Keratinocyte (primary cell): ENCODE measurements around the gene ZFP14. TPM values are rescaled to one million over a fixed set of nuclear protein-coding genes. Genes with fewer than 3 reads are reported as not detected.

Source experiments
- DNase-seq: peaks from one replicate; pipeline ENCODE4 v3.0.0-alpha.2; 2011; ENCODE audit warnings: low read depth, missing footprints, low spot score
- FAIRE-seq: peaks from 2 replicates; lab custom pipeline; 2011; peaks lifted over from hg19 to GRCh38; lab: Jason Lieb, UNC
- H2AFZ ChIP-seq: 2 replicates; pipeline ENCODE4 v1.6.0; 2012; ENCODE audit warnings: low read length, control low read depth, inconsistent platforms; ENCODE audit not compliant: control insufficient read depth
- H3K27ac ChIP-seq: 2 replicates; pipeline ENCODE4 v1.5.1; 2011; ENCODE audit warnings: low read length; ENCODE audit not compliant: control insufficient read depth, insufficient read depth
- H3K27me3 ChIP-seq: 3 replicates; pipeline ENCODE4 v1.6.0; 2011; ENCODE audit warnings: low read length; ENCODE audit not compliant: control insufficient read depth, insufficient read depth; ENCODE audit errors: extremely low read depth
- H3K36me3 ChIP-seq, 2 experiments: 2 replicates in 1 of 2; 3 replicates in 1 of 2; pipeline ENCODE4 v1.5.1; 2011; ENCODE audit warnings: low read length in 2 of 2, mild to moderate bottlenecking in 1 of 2; ENCODE audit not compliant: control insufficient read depth in 2 of 2, insufficient read depth in 2 of 2; ENCODE audit errors: extremely low read depth in 1 of 2
- H3K4me1 ChIP-seq: 3 replicates; pipeline ENCODE4 v1.5.1; 2011; ENCODE audit warnings: low read length; ENCODE audit not compliant: control insufficient read depth, insufficient read depth; ENCODE audit errors: extremely low read depth
- H3K4me2 ChIP-seq: 3 replicates; pipeline ENCODE4 v1.6.0; 2011; ENCODE audit warnings: low read depth, low read length; ENCODE audit not compliant: control insufficient read depth, insufficient read depth; ENCODE audit errors: extremely low read depth
- H3K4me3 ChIP-seq, 3 experiments: fragments of 200-600 bp in 1 of 3; sonication (generic) in 1 of 3; 2 replicates in 2 of 3; 3 replicates in 1 of 3; pipeline ENCODE4 v1.5.1; 2011 to 2016; ENCODE audit warnings: low read length in 3 of 3, mild to moderate bottlenecking in 3 of 3, control low read depth in 2 of 3, inconsistent platforms in 1 of 3, low read depth in 1 of 3, mixed read lengths in 1 of 3, mixed run types in 1 of 3, moderate library complexity in 1 of 3; ENCODE audit not compliant: control insufficient read depth in 2 of 3, insufficient read depth in 2 of 3; ENCODE audit errors: extremely low read depth in 1 of 3
- H3K79me2 ChIP-seq: 2 replicates; pipeline ENCODE4 v1.6.0; 2012; ENCODE audit warnings: low read length; ENCODE audit not compliant: control insufficient read depth, insufficient read depth
- H3K9ac ChIP-seq: 3 replicates; pipeline ENCODE4 v1.6.0; 2011; ENCODE audit warnings: low read length; ENCODE audit not compliant: control insufficient read depth, insufficient read depth; ENCODE audit errors: extremely low read depth
- H3K9me1 ChIP-seq: 3 replicates; pipeline ENCODE4 v1.6.0; 2011; ENCODE audit warnings: low read length; ENCODE audit not compliant: control insufficient read depth, insufficient read depth; ENCODE audit errors: extremely low read depth
- H3K9me3 ChIP-seq: 2 replicates; pipeline ENCODE4 v1.5.1; 2012; ENCODE audit warnings: low read depth, low read length; ENCODE audit not compliant: control insufficient read depth
- H4K20me1 ChIP-seq: 3 replicates; pipeline ENCODE4 v1.6.0; 2011; ENCODE audit warnings: low read length; ENCODE audit not compliant: control insufficient read depth, insufficient read depth; ENCODE audit errors: extremely low read depth
- EZH2 ChIP-seq: IDR thresholded peaks from one replicate; pipeline ENCODE4 v1.6.1; 2012; ENCODE audit warnings: inconsistent platforms, mild to moderate bottlenecking, low read length, moderate library complexity
- dilution Hi-C: fragments of 300-500 bp; cut with MboI; formaldehyde crosslinking; loops from one replicate; pipeline ENCODE4 v1.7.0; 2020; ENCODE audit warnings: low sequenced_read_pairs; ENCODE audit not compliant: extremely low pct_ligation_motif_present
- polyA minus RNA-seq, 3 experiments: library from RNA; depleted of rRNA, polyadenylated mRNA; stranded (reverse); fragments of >200 nt; gene quantifications; 1 replicate in 1 of 3; 2 replicates in 1 of 3; 3 replicates in 1 of 3; pipeline ENCODE4 v1.2.3, GENCODE V29; 2011
- polyA plus RNA-seq, 5 experiments: library from polyadenylated mRNA; depleted of rRNA in 3 of 5; stranded (reverse) in 3 of 5; stranded (forward) in 1 of 5; unstranded in 1 of 5; fragments of >200 nt; gene quantifications; 1 replicate in 1 of 5; 2 replicates in 3 of 5; 3 replicates in 1 of 5; pipeline versions ENCODE4 v1.2.1 to v1.2.3, GENCODE V29; 2011 to 2012; ENCODE audit warnings: missing spikeins in 2 of 5, low read depth in 1 of 5, low replicate concordance in 1 of 5
- TF ChIP-seq, protein P1 (sequence below), 3 experiments: IDR thresholded peaks in 1 of 3; conservative IDR thresholded peaks in 1 of 3; optimal IDR thresholded peaks in 1 of 3; 2 replicates in 2 of 3; 3 replicates in 1 of 3; pipeline versions ENCODE3 to v1.5.1; 2011; ENCODE audit warnings: low read length in 3 of 3, mild to moderate bottlenecking in 3 of 3, moderate library complexity in 2 of 3, control low read depth in 1 of 3, inconsistent platforms in 1 of 3; ENCODE audit not compliant: insufficient read depth in 2 of 3; ENCODE audit errors: extremely low read depth in 1 of 3

The ZFP14 gene
- 0.62 to 0.96 TPM (median 0.88 TPM) in 3 replicates for polyA plus RNA-seq
- 1.2 TPM for polyA plus RNA-seq (2011; ENCODE audit: low read depth)
- polyA plus RNA-seq (2011; cell fraction: cytosol; rRNA removed), result 0.23 and 0.49 TPM in 2 replicates
- 1.7 and 1.9 TPM in 2 replicates for polyA plus RNA-seq (2011; cell fraction: nucleus; rRNA removed)
- polyA plus RNA-seq (2012; ENCODE audit: low replicate concordance), result 0.32 and 0.86 TPM in 2 replicates
- 0.16 to 2.1 TPM (median 1.3 TPM) in 3 replicates for polyA minus RNA-seq
- 0.38 TPM for polyA minus RNA-seq (2011; cell fraction: cytosol; rRNA and poly(A)+ RNA removed)
- polyA minus RNA-seq (2011; cell fraction: nucleus; rRNA and poly(A)+ RNA removed), result 1.2 and 2.6 TPM in 2 replicates

DNA sequence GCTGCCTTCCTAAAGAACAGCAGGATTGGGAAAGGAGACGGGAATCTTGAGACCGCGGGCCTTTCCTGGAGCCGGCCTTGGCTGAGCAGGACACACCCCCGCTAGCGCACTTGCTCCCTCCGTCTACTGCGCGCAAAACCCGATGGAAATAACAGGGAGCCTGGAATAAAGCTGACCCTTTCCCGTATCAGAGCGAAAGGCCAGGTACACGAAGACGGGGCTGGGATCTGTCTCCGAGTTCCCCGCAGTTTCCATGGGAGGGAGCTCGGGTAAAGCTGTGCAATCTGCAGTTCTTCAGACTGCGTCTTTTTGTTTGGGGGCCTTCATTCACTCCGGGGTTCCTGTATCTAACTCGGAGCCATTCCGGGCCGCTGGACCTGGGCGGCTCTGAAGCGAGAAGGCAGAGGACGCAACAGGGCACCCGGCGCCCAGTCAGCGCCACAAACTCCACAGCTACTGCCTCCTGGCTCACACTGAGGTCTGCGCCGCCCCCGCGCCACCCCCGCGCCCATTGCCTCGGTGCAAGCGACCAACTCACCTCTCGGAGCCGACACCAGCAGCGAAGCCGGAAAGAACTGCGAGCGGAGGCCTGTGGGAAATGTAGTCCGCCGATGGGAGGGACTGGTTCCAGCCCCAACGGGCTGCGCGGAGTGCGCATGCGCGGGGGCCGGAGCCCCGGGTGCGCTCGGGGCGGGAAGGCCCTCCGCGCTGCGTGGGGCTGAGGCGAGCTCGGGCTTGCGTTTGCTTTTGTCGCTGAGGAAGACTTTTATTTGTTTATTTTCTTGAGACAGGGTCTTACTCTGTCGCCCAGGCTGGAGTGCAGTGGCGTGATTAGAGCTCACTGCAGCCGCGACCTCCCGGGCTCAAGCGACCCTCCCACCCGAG is at the start of gene ZFP14:
ZFP14 (minus strand) TSS at position 577 of the 885 bp plus-strand sequence. CDS start 11,309 bp downstream, outside the sequence.
- peak; percentile 46 for FAIRE-seq
- dilution Hi-C loops, result no loop called here

DNA sequence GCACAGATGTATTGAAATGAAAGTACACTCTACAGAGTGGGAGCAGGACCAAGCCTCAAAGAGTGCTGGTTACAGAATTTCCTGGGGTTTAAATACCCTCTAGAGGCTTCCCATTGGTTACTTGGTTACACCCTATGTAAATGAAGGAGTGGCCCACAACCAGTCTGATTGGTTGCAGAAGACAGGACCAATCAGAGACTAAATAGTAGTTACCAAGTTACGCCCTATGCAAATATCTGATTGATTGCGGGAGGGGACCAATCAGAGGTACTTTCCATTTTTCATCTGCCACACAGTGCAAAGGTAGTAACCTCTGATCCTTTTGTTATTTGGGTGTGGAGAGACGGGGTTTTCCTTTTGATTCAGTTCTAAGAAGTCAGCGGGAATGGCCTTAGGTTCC is 44.9 kb upstream of the ZFP14 start:
- H3K9me1 ChIP-seq, result no peaks in the 10 kb centered on the region
- no peak overlapping the region for H3K4me2 ChIP-seq
- H2AFZ ChIP-seq, result no peak overlapping the region
- H3K27ac ChIP-seq, result no peak overlapping the region
- H3K4me1 ChIP-seq, result no peaks in the 10 kb centered on the region
- H3K4me3 ChIP-seq, result no peak overlapping the region
- H3K9me3 ChIP-seq, result peaks cover 7% of the 10 kb centered on the region
- dilution Hi-C loops, result no loop called here
- H3K27me3 ChIP-seq, result peaks cover 7% of the 10 kb centered on the region
- no peak overlapping the region for H3K9ac ChIP-seq
- H3K36me3 ChIP-seq, result no peaks in the 10 kb centered on the region
- DNase-seq (no peak), FAIRE-seq (no peak)
- no peaks in the 10 kb centered on the region for H4K20me1 ChIP-seq
- no peak for TF ChIP-seq EZH2
- TF ChIP-seq, protein P1, sequence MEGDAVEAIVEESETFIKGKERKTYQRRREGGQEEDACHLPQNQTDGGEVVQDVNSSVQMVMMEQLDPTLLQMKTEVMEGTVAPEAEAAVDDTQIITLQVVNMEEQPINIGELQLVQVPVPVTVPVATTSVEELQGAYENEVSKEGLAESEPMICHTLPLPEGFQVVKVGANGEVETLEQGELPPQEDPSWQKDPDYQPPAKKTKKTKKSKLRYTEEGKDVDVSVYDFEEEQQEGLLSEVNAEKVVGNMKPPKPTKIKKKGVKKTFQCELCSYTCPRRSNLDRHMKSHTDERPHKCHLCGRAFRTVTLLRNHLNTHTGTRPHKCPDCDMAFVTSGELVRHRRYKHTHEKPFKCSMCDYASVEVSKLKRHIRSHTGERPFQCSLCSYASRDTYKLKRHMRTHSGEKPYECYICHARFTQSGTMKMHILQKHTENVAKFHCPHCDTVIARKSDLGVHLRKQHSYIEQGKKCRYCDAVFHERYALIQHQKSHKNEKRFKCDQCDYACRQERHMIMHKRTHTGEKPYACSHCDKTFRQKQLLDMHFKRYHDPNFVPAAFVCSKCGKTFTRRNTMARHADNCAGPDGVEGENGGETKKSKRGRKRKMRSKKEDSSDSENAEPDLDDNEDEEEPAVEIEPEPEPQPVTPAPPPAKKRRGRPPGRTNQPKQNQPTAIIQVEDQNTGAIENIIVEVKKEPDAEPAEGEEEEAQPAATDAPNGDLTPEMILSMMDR (optimal IDR thresholded peaks at IDR 0.05 in 1 of 3, IDR thresholded peaks at IDR 0.05 in 1 of 3, conservative IDR thresholded peaks at IDR 0.05 in 1 of 3; ENCODE audit: extremely low read depth in 1 of 3, insufficient read depth in 2 of 3, low read length in 3 of 3), result no peak
- no peaks in the 10 kb centered on the region for H3K79me2 ChIP-seq

More for the DNA sequence above, at the start of gene ZFP14:
- Histone ChIP-seq H3K27me3 (no peaks in the 10 kb centered on the region), H3K9me1 (no peaks in the 10 kb centered on the region), H3K9ac (peak within 1 kb of the TSS; percentile 89), H3K4me1 (peaks cover 11% of the 10 kb centered on the region), H3K79me2 (no peaks in the 10 kb centered on the region), H3K4me2 (peak within 1 kb of the TSS; percentile 84), H4K20me1 (no peaks in the 10 kb centered on the region), H3K4me3 (peak within 1 kb of the TSS; percentile 79 to 96 (median 95)), H3K36me3 (no peaks in the 10 kb centered on the region), H3K9me3 (no peaks in the 10 kb centered on the region), H3K27ac (peak within 1 kb of the TSS; percentile 74), H2AFZ (peak within 1 kb of the TSS; percentile 99)
- peak; percentile 71 for DNase-seq
- no peak for TF ChIP-seq EZH2
- TF ChIP-seq, protein P1 (optimal IDR thresholded peaks at IDR 0.05 in 1 of 3, IDR thresholded peaks at IDR 0.05 in 1 of 3, conservative IDR thresholded peaks at IDR 0.05 in 1 of 3; ENCODE audit: extremely low read depth in 1 of 3, insufficient read depth in 2 of 3, low read length in 3 of 3), result peak; percentile 17 to 55 (median 38)
